ENCODE data around the gene C12orf76.
"Not testable (repeated sequence)": the region's sequence is repeated elsewhere in the genome, so short reads cannot be mapped to it uniquely, and the experiment has no call there.

Gene C12orf76

DNA sequence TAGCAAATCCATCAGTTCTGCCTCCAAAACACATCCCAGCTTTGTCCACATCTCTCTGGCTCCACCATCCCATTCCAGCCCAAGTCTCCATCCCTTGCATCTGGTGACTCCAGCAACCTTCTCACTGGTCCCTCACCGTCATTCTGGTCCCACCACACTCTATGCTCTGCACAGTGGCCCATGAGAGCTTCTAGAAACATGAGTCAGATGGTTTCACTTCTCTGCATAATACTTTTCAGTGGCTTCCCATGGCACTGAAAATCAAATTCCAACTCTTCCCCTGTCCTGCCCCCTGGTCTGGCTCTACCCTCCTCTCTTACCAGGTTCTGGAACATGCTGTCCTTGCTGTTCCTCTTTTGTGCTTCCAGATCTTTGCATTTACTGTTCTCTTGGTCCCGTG, 17.2 kb upstream of the C12orf76 start:
- DNase-seq (ENCODE audit: low spot score) = no peak

DNA sequence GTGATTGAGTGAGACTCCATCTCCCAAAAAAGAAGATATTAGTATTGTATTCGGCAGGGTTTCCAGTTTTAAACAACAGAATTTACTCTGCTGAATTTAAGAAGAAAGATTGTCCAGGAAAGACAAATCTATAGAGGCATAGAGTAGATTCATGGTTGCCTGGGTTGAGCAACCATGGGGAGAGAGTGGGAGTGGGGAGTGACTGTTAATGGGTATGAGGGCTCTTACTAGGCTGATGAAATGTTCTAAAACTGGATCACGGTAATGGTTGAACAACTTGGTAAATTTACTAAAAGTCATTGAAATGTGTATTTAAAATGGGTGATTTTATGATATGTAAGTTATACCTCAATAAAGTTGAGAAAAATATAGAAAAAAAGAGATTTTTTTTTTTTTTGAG, 13.9 kb upstream of the C12orf76 start:
- no peak for DNase-seq (ENCODE audit: low spot score)

DNA sequence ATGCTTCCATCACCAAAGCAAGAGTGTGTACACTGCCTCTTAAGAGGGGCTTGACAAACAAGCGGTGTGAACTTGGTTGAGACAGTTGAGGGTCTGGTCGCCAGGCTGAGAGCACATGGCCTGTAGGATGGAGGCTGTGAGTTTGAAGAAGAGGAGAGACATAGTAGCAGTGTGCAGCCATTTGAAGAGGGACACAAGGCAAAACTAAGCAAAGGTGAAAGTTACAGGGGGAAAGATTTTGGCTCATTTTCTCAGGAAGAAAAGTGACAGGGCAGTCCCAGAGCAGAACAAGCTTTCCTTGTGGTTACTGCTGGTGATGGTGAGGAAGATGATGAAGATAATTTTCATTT, 11.3 kb upstream of the C12orf76 start:
- no peak for DNase-seq (ENCODE audit: low spot score)

DNA sequence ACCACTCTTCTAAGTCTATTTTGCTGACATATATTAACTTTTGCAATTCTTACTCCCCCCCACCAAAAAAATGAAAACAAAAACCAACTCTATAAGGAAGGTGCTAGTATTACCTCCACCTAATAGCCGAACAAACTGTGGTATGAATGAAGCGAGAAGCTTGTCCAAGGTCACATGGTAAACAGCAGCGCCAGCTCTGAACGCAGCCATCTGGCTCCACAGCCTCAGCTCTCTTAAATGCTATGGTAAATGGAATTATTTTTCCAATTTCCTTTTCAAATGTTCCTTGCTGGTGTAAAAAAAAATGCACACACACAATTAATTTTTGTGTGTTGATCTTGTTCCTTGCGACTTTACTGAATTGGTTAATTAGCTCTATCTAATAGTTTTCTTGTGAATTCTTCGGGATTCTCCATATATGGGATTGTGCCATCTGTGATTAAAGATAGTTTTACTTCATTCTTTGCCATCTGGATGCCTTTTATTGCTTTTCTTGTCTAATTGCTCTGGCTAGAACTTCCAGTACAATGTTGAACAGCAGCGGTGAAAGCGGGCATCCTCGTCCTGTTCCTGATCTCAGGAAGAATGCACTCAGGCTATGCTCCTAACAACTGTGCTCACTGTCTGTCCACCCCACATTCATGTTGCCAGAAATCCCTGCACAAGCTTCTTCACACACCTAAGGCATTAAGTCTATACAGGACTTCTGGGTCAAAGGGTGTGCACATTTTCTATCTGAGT, 10.7 kb upstream of the C12orf76 start:
- no peak for DNase-seq (ENCODE audit: low spot score)

DNA sequence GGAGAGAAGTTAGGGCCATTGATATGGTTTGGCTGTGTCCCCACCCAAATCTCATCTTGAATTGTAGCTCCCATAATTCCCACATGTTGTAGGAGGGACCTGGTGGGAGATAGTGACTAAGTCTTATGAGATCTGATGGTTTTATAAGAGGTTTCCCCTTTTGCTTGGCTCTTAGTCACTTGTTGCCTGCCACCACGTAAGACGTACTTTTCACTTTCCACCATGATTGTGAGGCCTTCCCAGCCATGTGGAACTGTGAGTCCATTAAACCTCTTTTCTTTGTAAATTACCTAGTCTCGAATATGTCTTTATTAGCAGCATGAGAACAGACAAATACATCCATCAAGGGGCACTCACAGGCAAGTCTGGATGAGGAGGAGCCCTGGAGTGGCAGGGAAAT, 8.3 kb upstream of the C12orf76 start:
- DNase-seq (ENCODE audit: low spot score) = not testable (repeated sequence)

DNA sequence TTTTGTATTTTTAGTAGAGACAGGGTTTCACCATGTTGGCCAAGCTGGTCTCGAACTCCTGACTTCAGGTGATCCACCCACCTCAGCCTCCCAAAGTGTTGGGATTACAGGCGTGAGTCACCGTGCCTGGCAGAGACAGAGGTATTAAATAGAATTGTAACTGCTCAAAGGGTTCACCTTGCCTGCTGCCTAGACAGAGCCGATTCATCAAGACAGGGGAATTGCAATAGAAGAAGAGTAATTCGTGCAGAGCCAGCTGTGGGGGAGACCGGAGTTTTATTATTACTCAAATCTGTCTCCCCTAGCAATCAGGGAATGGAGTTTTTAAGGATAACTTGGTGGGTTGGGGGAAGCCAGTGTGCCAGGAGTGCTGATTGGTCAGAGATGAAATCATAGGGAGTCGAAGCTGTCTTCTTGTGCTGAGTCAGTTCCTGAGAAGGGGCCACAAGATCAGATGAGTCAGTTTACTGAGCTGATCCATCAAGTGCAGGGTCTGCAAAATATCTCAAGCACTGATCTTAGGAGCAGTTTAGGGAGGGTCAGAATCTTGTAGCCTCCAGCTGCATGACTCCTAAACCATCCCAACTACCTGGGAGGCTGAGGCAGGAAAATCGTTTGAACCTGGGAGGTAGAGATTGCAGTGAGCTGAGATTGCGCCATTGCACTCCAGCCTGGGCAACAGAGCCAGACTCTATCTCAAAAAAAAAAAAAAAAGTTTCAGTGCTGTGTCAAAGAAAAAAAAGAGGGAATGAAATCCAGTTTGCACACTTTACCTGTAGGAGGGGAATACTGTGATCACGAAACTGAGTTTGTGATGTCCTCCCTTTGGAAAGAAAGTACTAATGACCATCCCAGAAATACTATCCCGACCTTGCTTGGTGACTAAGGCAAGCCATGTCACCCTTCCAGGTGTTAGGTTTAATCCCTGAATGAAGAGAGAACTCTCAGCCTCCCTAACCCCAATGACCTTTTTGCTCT, 7.3 kb upstream of the C12orf76 start:
- DNase-seq (ENCODE audit: low spot score) = peak; percentile 81

DNA sequence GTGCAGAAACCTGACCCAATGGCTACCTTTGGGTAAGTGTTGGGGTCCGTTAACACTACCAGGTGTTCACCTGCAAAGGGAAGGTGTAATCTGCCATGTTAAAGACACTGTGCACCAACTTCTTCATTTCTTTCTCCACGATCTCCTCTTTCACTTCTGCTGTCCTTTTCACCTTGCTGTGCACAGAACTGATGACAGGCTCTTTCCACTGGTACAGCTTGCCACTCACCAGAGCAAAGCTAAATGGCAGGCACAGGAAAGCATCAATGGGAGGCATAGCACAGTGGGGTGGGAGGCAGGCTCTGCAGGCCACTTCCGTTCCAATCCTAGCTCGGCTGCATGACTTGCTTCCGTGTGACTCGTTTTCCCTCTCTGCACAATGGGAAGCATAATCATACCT, 2.6 kb upstream of the C12orf76 start:
- no peak for DNase-seq (ENCODE audit: low spot score)

DNA sequence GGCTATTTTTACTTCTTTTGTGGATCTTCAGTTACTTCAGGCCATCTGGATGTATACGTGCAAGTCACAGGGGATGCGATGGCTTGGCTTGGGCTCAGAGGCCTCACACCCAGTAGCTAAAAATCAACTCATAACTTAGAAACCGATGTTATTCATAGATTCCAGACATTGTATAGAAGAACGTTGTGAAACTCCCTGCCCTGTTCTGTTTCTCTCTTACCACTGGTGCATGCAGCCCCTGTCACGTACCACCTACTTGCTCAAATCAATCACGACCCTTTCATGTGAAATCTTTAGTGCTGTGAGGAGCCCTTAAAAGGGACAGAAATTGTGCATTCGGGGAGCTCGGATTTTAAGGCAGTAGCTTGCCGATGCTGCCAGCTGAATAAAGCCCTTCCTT, 1.3 kb upstream of the C12orf76 start:
- not testable (repeated sequence) for DNase-seq (ENCODE audit: low spot score)

DNA sequence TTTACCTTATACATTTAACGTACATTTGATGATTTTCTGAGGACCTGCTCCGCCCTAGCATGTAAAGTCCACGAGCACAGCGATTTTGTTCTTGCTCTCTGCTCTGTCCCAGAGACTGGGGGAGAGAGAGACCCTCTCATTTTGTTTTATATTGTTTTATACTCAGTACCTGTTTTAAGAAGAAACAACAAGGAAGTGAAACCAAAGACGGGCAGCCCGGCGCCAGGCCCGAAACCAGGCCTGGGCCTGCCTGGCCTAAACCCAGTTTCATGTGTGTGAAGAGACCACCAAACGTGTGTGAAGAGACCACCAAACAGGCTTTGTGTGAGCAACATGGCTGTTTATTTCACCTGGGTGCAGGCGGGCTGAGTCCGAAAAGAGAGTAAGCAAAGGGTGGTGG, 712 bp upstream of the C12orf76 start:
- not testable (repeated sequence) for DNase-seq (ENCODE audit: low spot score)

DNA sequence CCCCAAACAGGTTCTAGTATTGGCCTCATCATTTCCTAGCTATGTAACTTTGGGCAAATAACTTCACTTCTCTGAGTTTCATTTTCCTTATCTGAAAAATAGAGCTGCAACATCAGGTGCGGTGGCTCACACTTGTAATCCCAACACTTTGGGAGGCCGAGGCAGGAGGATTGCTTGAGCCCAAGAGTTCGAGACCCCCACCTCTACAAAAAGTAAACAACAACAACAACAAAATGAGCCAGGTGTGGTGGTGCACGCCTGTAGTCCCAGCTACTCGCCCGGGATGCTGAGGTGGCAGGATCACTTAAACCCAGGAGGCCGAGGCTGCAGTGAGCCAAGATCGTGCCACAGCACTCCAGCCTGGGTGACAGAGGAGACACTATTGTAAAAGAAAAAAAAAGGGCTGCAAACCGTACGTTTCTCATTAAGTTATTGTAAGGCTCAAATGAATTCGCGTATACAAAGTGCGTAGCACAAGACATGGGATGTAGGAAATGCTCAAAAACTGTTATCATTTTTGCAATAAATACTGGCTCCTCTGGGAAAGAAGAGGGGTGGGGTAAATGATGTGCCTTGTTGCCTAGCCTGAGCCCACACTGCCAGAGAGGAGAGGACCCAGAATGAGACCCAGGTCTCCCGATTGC, 903 bp downstream of the C12orf76 start:
- DNase-seq (ENCODE audit: low spot score) = no peak

DNA sequence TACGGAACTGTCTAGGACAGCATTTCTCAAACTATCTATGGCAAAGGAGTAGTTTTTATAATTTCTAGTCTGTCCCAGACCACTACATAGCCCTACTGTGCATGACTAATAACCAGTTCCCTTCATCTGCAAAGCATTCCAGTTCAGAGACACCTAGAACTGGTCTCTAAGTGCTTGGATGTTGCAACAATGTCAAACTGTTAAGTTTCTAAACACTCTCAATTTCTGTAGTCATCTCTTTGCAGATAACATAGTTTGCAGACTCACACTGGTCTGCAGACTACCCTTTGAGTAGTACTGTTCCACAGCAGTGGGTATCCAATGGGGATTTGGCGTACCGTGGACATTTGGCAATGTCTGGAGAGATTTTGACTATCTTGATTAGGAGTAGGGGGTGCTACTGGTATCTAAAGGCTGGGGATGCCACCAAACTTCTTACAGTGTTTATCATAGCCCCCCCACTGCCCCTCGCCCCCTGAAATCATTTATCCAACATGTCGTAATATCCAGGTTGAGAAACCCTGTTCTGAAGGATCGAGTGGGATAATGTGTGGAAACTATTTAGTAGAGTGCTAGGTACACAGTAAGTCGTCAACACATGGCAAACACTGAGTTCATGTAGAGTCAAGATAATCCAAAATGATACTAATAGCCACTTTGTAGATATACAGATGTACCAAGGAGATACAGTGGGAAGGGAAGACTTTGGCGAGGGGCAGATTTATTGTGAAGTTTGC, 1.7 kb downstream of the C12orf76 start:
- DNase-seq (ENCODE audit: low spot score) = no peak

DNA sequence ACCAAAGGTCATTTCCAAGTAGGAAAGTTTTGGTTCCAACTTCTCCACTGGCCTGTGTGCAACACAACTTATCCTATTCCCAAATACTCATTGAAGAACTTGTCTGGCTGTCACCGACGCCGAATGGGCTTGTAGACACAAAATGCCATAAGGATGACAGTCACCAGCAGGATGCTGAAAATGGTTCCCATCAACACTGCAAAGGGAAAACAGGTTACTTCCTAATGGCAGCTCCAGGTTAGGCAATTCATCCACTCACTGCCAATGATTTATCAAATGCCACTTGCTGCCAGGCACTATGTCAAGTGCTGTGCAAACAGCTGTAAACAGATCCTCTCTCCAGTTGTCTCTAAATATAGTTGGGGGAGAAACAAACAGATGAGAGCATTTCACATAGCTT, 6.1 kb downstream of the C12orf76 start:
- DNase-seq (ENCODE audit: low spot score) = no peak

DNA sequence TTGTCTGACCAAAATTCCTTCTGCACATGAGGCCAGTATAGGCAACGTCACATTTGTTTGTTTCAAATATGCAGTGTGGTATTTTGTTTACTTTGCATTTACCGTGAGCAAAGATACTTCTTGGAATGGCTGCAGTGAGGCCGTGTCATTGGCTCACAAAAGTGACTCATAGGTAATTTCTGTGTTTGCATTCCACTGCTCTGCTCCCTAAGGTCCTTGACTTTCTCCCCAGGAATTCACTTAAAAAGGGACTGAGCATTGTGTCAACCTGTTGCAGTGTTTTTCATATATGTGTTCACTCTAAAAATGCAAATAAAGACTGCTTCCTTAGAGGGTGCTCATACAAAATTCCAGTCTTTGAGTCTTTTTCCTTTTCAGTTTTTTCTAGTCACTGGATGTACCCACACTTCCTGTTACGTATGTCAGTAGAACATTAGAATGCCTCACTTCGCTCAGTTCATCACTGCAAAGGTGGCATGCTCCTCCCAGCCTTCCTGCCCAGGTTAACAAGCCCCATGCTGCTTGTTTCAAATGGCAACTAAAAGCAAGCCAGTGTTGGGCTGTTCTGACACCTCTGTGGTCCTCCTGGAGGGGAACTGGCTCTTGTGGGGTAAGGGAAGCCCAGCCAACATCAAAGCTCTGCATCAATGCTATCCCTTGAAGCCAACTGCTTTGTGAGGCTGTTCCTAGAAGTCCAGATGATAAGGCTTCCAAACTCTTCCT, 9.1 kb downstream of the C12orf76 start:
- no peak for DNase-seq (ENCODE audit: low spot score)

DNA sequence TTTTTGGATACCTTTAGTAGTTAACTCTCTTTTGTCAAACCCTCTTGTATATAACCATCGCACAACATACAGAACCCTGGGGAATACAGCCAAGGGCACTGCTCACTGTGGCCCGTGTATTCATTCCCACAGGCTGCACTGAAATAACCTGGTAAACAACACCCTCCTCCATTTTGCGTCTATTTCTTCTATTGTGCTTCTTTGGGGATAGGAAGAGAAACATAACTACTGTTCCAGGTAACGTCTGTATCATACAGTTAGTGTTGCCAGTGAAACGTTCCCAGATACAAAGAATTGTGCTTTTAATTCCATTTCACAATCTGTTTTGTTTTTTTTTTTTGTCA, 9.6 kb downstream of the C12orf76 start:
- no peak for DNase-seq (ENCODE audit: low spot score)

DNA sequence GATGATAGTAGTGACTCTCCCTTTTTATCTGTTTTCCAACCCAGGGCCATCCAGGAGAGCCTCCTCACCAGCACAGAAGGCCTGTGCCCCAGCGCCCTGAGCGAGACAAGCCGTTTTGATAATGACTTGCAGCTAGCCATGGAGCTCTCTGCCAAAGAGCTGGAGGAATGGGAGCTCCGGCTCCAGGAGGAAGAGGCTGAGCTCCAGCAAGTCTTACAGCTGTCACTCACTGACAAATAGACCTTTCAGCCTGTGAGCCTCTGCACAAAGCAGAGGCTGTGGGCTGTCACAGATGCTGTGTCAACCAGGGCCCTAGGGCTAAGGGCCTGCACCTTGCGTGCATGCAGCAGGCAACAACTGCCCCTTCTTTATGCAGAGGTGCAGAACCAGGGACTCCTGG, 11.0 kb downstream of the C12orf76 start:
- DNase-seq (ENCODE audit: low spot score) = no peak

DNA sequence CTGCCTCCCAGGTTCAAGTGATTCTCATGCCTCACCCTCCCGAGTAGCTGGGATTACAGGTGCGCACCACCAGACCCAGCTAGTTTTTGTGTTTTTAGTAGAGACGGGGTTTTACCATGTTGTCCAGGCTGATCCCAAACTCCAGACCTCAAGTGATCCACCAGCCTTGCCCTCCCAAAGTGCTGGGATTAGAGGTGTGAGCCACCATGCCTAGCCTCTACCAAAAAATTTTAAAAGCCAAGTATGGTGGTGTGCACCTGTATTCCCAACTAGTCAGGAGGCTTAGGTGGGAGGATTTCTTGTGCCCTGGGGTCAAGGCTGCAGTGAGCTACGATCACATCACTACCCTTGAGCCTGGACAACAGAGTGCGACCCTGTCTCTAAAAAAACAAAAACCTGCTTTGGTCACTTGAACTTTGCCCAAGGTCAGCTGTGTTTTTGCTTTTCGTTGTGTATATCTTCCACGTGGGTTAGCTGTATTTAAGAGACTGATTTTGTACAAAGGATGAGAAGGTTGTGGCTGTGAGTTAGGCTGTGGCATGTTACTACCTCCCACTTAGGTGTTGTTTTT, 12.7 kb downstream of the C12orf76 start:
- no peak for DNase-seq (ENCODE audit: low spot score)

DNA sequence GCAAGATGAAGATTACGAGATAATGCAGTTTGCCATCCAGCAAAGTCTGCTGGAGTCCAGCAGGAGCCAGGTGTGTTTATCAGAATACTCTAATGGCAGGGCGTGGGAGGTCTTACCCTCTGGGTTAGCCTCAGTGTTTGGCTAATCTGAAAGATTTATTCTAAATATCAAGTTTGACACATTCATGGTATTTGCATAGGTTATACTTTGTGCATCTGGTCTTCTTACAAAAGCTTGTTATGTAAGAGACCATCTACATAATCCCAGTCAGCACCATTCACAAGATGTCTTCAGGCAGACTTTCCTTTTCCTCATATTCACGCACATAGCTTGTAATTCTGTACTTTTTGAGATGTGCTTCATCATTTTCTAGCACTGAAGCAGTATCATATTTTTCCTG, 14.4 kb downstream of the C12orf76 start:
- DNase-seq (ENCODE audit: low spot score) = no peak

DNA sequence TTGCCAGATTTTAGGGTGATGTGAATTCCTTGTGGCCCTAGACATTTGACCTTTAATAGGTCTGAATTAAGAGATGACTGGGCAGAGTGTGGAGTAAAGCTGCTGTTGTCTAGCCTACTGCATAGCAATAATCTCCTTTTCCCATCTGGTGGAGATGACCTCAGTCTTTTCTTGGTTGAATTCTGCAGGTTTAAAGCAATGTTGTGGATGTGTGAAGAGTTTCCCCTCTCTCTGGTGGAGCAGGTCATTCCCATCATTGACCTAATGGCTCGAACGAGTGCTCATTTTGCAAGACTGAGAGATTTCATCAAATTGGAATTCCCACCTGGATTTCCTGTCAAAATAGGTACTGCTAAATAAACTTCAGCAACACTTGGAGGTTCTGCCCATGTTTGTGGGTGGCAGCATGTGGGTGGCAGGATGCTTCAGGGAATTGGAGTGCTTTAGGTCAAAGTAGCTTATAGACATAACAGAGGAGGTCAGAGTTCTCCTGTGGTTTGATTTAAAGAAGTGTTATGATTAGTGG, 19.0 kb downstream of the C12orf76 start:
- no peak for DNase-seq (ENCODE audit: low spot score)

DNA sequence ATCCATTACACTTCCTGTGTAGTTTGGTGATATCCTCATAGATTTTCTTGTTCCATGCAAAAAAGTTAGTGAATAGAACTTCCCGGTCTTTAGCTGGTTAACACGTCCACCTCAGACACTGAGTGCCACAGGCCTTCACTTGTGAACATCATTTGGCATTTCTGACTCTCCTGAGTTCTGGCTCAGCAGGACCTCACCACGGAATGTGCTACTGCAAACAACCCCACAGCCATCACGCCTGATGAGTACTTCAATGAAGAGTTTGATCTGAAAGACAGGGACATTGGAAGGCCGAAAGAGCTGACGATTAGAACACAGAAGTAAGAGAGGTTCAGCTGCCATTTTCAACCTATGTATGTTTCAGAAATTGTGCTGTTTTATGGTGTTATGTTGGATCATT, 20.0 kb downstream of the C12orf76 start:
- DNase-seq (ENCODE audit: low spot score) = no peak

DNA sequence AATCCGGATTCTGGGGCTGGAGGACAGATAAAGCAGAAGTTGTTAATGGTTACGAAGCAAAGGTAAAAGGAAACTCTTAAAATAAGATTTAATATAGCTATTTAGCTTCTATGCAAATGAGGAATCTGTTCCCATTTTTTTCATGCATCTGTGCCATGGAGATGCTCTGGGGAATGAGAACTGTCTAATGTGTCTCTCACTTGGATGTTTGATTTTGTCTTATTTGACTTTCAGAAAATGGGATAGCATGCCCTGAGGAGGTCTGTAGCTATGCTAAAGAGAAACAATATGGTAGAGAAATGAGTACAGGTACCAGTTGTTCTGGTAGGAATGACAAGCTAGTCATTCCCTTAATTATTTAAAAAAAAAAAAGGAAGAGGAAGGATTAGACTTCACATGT, 24.3 kb downstream of the C12orf76 start:
- no peak for DNase-seq (ENCODE audit: low spot score)
